NCI-H460 (cell line): Measurements from ENCODE around the gene ATP10A. TPM values are rescaled to one million over a fixed set of nuclear protein-coding genes. Genes with fewer than 3 reads are reported as not detected.

Experiments used
- small RNA-seq, 2 experiments: library from RNA; depleted of rRNA; stranded (forward); fragments of <200 nt; gene quantifications; one replicate each; pipeline ENCODE3, GENCODE V24; 2014
- total RNA-seq: library from RNA; depleted of rRNA; stranded (reverse); fragments of >200 nt; shearing (Covaris generic); gene quantifications from 2 replicates; pipeline ENCODE4 v1.2.3, GENCODE V29; 2014

The ATP10A gene
- total RNA-seq, 1 experiment from 2014 or later, result 0.07 TPM

Small RNA genes within 50 kb of the gene (small RNA-seq; reads per million reads assigned to genes)
- gene MIR4715 (0 reads per million in 2 experiments), gene RNA5SP390 (0 reads per million in 2 experiments)
